KOPT-K1 (cell line): ENCODE results near the gene PM20D1.
"Not testable (repeated sequence)": the region's sequence is repeated elsewhere in the genome, so short reads cannot be mapped to it uniquely, and the experiment has no call there.

Experiments
- H3K27ac ChIP-seq: fragments of 200-600 bp; sonication (generic); 2 replicates; pipeline ENCODE4 v1.5.1; 2016; ENCODE audit warnings: antibody characterized with exemption, mild to moderate bottlenecking, low read depth, low read length; ENCODE audit not compliant: poor library complexity, severe bottlenecking
- H3K36me3 ChIP-seq: fragments of 200-600 bp; sonication (generic); 2 replicates; pipeline ENCODE4 v1.5.1; 2017; ENCODE audit warnings: antibody characterized with exemption, mild to moderate bottlenecking, low read length, moderate library complexity; ENCODE audit not compliant: insufficient read depth
- H3K9me3 ChIP-seq: fragments of 200-600 bp; sonication (generic); 2 replicates; pipeline ENCODE4 v1.5.1; 2017; ENCODE audit warnings: antibody characterized with exemption, low read length, mild to moderate bottlenecking; ENCODE audit not compliant: insufficient read depth, poor library complexity, severe bottlenecking

Gene PM20D1

DNA sequence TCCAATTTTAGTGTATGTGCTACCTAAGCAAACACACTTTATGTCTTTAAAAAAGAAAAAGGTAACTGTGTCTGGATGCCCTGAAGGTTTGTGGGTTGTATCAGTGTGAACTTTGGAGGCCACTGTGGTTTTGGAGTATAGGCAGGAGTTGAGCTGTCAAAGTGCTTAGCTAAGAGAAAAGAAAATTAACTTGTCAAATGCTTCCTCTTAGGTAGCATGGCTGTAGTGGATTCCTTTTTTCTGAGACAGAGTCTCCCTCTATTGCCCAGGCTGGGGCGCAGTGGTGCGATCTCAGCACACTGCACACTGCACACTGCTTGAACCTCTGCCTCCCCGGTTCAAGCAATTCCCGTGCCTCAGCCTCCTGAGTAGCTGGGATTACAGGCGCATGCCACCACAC is 25.8 kb downstream of the PM20D1 start:
- H3K9me3 ChIP-seq: peaks cover 19% of the 10 kb centered on the region
- H3K36me3 ChIP-seq: no peaks in the 10 kb centered on the region
- no peak overlapping the region for H3K27ac ChIP-seq

GRCh38 chr1:205823260-205823659 is 26.7 kb downstream of the PM20D1 start:
- H3K9me3 ChIP-seq: peaks cover 19% of the 10 kb centered on the region
- H3K27ac ChIP-seq: not testable (repeated sequence)

DNA sequence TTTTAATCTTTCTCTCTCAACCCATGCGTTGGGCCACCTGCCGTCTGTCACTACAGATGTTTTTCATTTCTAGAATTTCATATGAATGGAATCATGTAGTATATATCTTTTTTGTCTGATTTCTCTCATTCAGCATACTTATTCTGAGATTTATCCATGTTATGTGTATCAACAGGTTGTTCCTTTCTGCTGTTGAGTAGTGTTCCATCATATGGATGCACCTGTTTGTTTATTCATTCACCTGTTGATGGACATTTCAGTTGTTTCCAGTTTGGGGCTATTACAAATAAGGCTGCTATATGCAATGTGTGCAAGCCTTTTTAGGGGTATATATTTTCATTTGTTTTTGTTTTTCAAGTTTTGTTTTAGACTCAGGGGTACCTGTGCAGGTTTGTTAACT is 27.5 kb downstream of the PM20D1 start:
- no peaks in the 10 kb centered on the region for H3K36me3 ChIP-seq
- peaks cover 19% of the 10 kb centered on the region for H3K9me3 ChIP-seq
- no peak overlapping the region for H3K27ac ChIP-seq

More at GRCh38 chr1:205823260-205823659, 26.7 kb downstream of the PM20D1 start:
- not testable (repeated sequence) for H3K36me3 ChIP-seq

- H3K36me3 ChIP-seq: no peaks in the 10 kb centered on the region
- H3K27ac ChIP-seq: no peak overlapping the region
- H3K9me3 ChIP-seq: peaks cover 3% of the 10 kb centered on the region
Observed at GRCh38 chr1:205817988-205818387, 31.9 kb downstream of the PM20D1 start.

DNA sequence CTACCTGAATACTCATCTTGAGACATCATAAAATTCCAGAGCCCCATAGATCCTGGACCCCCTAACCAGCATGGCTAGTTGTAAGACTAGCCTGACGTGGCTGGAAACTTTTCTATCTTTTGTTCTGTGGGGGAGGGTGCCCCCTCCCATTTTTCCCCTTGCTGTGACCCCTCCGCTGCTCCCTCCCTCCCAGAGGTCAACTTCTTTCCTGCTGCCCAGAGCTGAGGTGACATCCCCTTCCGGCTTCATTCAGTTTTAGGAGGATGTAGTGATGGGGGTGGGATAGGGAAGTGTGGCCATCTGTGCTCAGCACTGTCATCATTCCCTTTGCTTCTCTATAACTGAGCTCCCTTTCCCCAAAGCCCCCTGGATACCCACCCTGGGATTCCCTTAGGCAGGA is 32.6 kb downstream of the PM20D1 start:
- Histone ChIP-seq H3K36me3 (no peaks in the 10 kb centered on the region), H3K27ac (no peak overlapping the region), H3K9me3 (no peaks in the 10 kb centered on the region)

GRCh38 chr1:205813755-205814058 is 36.2 kb downstream of the PM20D1 start:
- H3K36me3 ChIP-seq: peaks cover 21% of the 10 kb centered on the region; the same call in 1 of the 2 replicates
- H3K9me3 ChIP-seq: no peaks in the 10 kb centered on the region
- H3K27ac ChIP-seq: peak overlapping the region; percentile 70

DNA sequence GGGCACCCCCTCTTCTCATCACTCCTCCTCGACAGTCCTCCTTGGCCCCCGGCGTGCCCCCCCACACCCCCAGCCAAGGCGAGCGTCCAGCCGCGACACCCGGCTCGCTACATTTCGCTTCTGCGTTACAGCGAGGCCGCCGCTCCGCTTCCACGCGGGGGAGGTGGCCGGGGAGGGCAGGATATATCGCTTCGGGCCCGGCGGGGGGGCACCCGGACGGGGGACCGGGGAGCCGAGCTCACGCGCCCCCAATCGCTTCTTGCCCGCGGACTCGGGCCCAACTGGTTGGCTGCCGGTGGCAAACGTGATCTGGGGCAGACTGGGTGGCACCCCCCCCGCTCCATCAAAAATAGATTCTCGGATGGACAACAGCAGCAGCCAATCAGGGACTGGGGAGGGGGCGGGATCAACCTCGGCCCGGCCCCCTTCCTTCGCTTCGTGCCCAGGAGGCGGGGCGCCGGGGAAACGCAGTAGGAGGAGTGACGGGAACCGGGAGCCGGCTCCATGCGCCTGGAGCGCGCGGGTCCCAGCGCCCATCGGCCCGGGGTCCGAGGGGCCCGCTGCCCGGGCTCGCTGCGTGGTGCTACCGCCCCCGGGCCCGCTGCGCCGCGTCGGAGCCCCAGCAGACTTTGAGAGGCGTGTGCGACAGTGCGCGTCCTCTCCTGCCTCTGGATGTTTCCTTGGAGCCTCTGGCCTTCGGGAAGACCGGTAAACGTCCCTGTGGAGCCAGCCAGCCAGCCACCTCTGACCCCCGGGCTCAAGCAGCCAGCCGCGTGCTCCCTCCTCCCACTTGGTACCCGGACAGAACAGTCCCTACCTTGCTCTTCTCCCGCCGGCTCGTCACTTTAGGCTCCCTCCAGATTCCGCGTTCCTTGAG is 36.8 kb downstream of the PM20D1 start, which contains the start of gene SLC41A1:
Gene SLC41A1, minus strand, starts transcription at position 321 of the 877 bp plus-strand sequence. CDS start 2,757 bp downstream, outside the sequence.
- Histone ChIP-seq H3K27ac (peak within 1 kb of the TSS; percentile 70), H3K9me3 (no peaks in the 10 kb centered on the region), H3K36me3 (peaks cover 27% of the 10 kb centered on the region; the same call in 1 of the 2 replicates)

DNA sequence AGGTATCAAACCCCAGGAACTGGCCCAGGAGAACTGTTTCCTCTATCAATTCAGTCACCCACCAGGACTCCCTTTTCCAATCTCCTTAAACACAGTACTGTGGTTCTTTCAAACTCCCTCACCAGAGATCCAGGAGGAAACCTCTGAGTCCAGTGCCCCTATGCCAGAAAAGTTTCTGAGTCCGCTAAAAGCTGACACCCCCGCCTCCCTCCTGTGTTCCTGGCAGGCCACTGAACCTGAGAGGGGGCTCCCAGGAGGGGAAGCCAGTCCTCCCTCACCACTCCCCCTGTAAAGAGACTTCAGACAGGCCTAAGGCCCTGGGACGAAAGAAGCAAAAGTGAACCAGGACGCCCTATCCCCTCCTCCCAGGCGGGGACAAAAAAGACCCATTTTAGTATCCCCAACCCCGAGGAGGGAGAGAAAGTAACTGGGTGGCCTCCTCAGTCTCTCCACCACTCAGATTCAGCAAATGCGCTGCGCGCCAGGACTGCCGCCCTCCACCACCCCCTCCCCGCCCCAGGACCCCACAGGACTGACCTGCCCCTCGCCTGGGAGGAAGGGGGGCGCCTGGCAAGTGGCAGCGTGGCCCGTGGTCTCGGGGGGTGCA is 37.6 kb downstream of the PM20D1 start:
- Histone ChIP-seq H3K36me3 (peaks cover 29% of the 10 kb centered on the region; the same call in 1 of the 2 replicates), H3K27ac (peak overlapping the region; percentile 70), H3K9me3 (no peaks in the 10 kb centered on the region)

- H3K9me3 ChIP-seq: no peaks in the 10 kb centered on the region
- peak overlapping the region; percentile 70 for H3K27ac ChIP-seq
- H3K36me3 ChIP-seq: peaks cover 29% of the 10 kb centered on the region; the same call in 1 of the 2 replicates
Observed at GRCh38 chr1:205811660-205812059, 38.3 kb downstream of the PM20D1 start.

GRCh38 chr1:205810448-205811157 is 39.3 kb downstream of the PM20D1 start:
- Histone ChIP-seq H3K36me3 (peaks cover 29% of the 10 kb centered on the region; the same call in 1 of the 2 replicates), H3K9me3 (no peaks in the 10 kb centered on the region), H3K27ac (no peak overlapping the region)

DNA sequence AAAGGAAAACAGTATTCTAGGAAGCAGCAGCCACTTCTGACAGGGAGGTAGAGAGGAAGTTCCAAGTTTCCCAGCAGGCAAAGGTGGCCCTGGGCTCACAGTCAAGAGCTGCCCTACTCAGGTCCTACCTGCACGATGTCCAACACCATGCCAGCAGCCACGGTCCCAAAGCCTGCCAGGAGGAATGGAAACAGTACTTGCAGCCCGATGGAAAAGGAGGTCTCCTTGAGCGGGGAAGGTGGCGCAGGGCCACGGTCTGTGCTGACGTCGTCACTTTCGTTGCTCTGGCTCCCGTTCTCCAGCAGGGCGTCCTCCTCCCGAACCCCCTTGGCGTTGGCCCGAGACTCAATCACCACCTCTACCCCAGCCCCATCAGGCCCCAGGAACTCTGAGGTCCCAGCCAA is 40.0 kb downstream of the PM20D1 start:
- Histone ChIP-seq H3K27ac (no peak overlapping the region), H3K9me3 (no peaks in the 10 kb centered on the region), H3K36me3 (peaks cover 29% of the 10 kb centered on the region; the same call in 1 of the 2 replicates)

DNA sequence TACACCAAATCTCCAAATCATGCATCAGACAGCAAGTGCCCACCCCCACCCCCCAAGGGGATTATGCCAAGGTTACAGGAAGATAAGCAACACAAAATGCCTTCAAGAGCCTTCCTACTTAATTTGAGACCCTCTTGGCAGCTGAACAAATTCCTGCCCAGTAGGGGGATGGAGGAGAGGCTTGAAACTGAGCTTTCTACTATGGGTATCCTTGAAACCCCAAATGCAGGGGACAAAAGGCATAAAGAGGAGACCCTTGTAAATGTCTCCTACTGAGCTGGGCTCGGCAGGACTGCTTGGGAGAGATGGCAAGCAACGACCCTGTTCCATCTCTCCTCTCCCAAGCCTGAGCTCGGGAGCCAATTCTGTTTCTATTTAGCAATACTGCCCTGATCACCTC is 40.5 kb downstream of the PM20D1 start:
- peaks cover 31% of the 10 kb centered on the region; the same call in 1 of the 2 replicates for H3K36me3 ChIP-seq
- no peak overlapping the region for H3K27ac ChIP-seq
- H3K9me3 ChIP-seq: no peaks in the 10 kb centered on the region

GRCh38 chr1:205805082-205805711 is 44.7 kb downstream of the PM20D1 start:
- Histone ChIP-seq H3K27ac (peak overlapping the region; percentile 17), H3K36me3 (peaks cover 33% of the 10 kb centered on the region; the same call in 1 of the 2 replicates), H3K9me3 (no peaks in the 10 kb centered on the region)

GRCh38 chr1:205804605-205805004 is 45.3 kb downstream of the PM20D1 start:
- peaks cover 33% of the 10 kb centered on the region for H3K36me3 ChIP-seq
- H3K9me3 ChIP-seq: no peaks in the 10 kb centered on the region
- H3K27ac ChIP-seq: no peak overlapping the region

GRCh38 chr1:205803986-205804385 is 45.9 kb downstream of the PM20D1 start:
- Histone ChIP-seq H3K9me3 (no peaks in the 10 kb centered on the region), H3K27ac (no peak overlapping the region), H3K36me3 (peaks cover 33% of the 10 kb centered on the region)
